ENCODE measurements around the gene CIB1. TPM values are rescaled to one million over a fixed set of nuclear protein-coding genes. Genes with fewer than 3 reads are reported as not detected.
A peak's percentile ranks its signal among the peaks of the same experiment; 100 is the strongest.

CIB1 gene
- total RNA-seq, 1 donor from 2014 or later = 19.8 TPM

- H3K27me3 Mint-ChIP-seq (ENCODE audit: unreplicated experiment) = peaks cover 4% of the 10 kb centered on the region
- DNase-seq (ENCODE audit: low spot score) = peak; percentile 26
- no peak for TF ChIP-seq CTCF (IDR thresholded peaks at IDR 0.05; ENCODE audit: unreplicated experiment)
- H3K9me3 Mint-ChIP-seq (ENCODE audit: unreplicated experiment) = no peaks in the 10 kb centered on the region
- H3K27ac Mint-ChIP-seq (ENCODE audit: unreplicated experiment) = no peak overlapping the region
- H3K4me3 Mint-ChIP-seq (ENCODE audit: unreplicated experiment) = no peak overlapping the region
- H3K4me1 Mint-ChIP-seq (ENCODE audit: unreplicated experiment) = peaks cover 11% of the 10 kb centered on the region
- no peaks in the 10 kb centered on the region for H3K36me3 Mint-ChIP-seq (ENCODE audit: low read depth, unreplicated experiment)
These were observed 48.7 kb downstream of the CIB1 start for GRCh38 chr15:90184786-90185704.

- H3K27ac Mint-ChIP-seq (ENCODE audit: unreplicated experiment) = no peak overlapping the region
- no peak for TF ChIP-seq CTCF (IDR thresholded peaks at IDR 0.05; ENCODE audit: unreplicated experiment)
- no peak for DNase-seq (ENCODE audit: low spot score)
These were observed 49.5 kb downstream of the CIB1 start for GRCh38 chr15:90184119-90184785.

GRCh38 chr15:90181776-90182175, 52.0 kb downstream of the CIB1 start:
- H3K4me3 Mint-ChIP-seq (ENCODE audit: unreplicated experiment) = no peak overlapping the region
- H3K9me3 Mint-ChIP-seq (ENCODE audit: unreplicated experiment) = no peaks in the 10 kb centered on the region
- no peak overlapping the region for H3K27ac Mint-ChIP-seq (ENCODE audit: unreplicated experiment)

More at GRCh38 chr15:90184119-90184785, 49.5 kb downstream of the CIB1 start:
- Mint-ChIP-seq H3K27me3 (ENCODE audit: unreplicated experiment) (peaks cover 3% of the 10 kb centered on the region), H3K36me3 (ENCODE audit: low read depth, unreplicated experiment) (no peaks in the 10 kb centered on the region), H3K9me3 (ENCODE audit: unreplicated experiment) (no peaks in the 10 kb centered on the region), H3K4me1 (ENCODE audit: unreplicated experiment) (peaks cover 11% of the 10 kb centered on the region), H3K4me3 (ENCODE audit: unreplicated experiment) (no peak overlapping the region)

More at GRCh38 chr15:90181776-90182175, 52.0 kb downstream of the CIB1 start:
- Mint-ChIP-seq H3K27me3 (ENCODE audit: unreplicated experiment) (peaks cover 3% of the 10 kb centered on the region), H3K36me3 (ENCODE audit: low read depth, unreplicated experiment) (no peaks in the 10 kb centered on the region), H3K4me1 (ENCODE audit: unreplicated experiment) (peaks cover 2% of the 10 kb centered on the region)
- no peak for TF ChIP-seq CTCF (IDR thresholded peaks at IDR 0.05; ENCODE audit: unreplicated experiment)
- DNase-seq (ENCODE audit: low spot score) = no peak

Other genes with a start within 250 kb of the CIB1 start
- gene ZNF710, start 232.6 kb downstream of the CIB1 start, total RNA-seq (ENCODE audit: unreplicated experiment) = 129 TPM
- 133 TPM for gene IDH2, start 131.5 kb downstream of the CIB1 start, total RNA-seq (ENCODE audit: unreplicated experiment)
- gene SEMA4B, start 32.6 kb downstream of the CIB1 start, total RNA-seq (ENCODE audit: unreplicated experiment) = 11.2 TPM
- 7.7 TPM for gene GDPGP1, start 268 bp upstream of the CIB1 start, total RNA-seq (ENCODE audit: unreplicated experiment)
- not detected for gene TTLL13, start 15.6 kb upstream of the CIB1 start, total RNA-seq (ENCODE audit: unreplicated experiment)
- gene NGRN, start 31.7 kb upstream of the CIB1 start, total RNA-seq (ENCODE audit: unreplicated experiment) = 69.0 TPM
- gene ZNF774, start 118.3 kb upstream of the CIB1 start, total RNA-seq (ENCODE audit: unreplicated experiment) = 4.1 TPM
- 86.4 TPM for gene IQGAP1, start 154.3 kb upstream of the CIB1 start, total RNA-seq (ENCODE audit: unreplicated experiment)

Data from endothelial cell (in vitro differentiated cells).